Large intestine (tissue), 3 donors: ENCODE results near the gene RTKN. TPM values are rescaled to one million over a fixed set of nuclear protein-coding genes. Genes with fewer than 3 reads are reported as not detected.

ENCODE experiments used
- DNase-seq, 2 donors: peaks; one replicate each; pipeline versions ENCODE4 v3.0.0 to v3.0.0-alpha.2; 2013
- H3K27ac ChIP-seq: one replicate; pipeline ENCODE4 v1.5.1; 2013; ENCODE audit warnings: low read length
- H3K27me3 ChIP-seq: 2 replicates; pipeline ENCODE4 v1.6.1; 2013; ENCODE audit warnings: low read length; ENCODE audit not compliant: control insufficient read depth, insufficient read depth
- H3K36me3 ChIP-seq: 2 replicates; pipeline ENCODE4 v1.6.1; 2013; ENCODE audit warnings: low read length; ENCODE audit not compliant: control insufficient read depth, insufficient read depth
- H3K4me1 ChIP-seq: one replicate; pipeline ENCODE4 v1.6.1; 2013; ENCODE audit warnings: low read length; ENCODE audit not compliant: control insufficient read depth, insufficient read depth
- H3K4me3 ChIP-seq: one replicate; pipeline ENCODE4 v1.5.1; 2013; ENCODE audit warnings: low read length
- H3K9me3 ChIP-seq: one replicate; pipeline ENCODE4 v1.6.1; 2013; ENCODE audit warnings: mild to moderate bottlenecking, low read depth, low read length, moderate library complexity; ENCODE audit not compliant: control insufficient read depth
- WGBS: methylation state at CpG from one replicate; pipeline ENCODE4 v1.1.5; 2013; ENCODE audit warnings: low lambda C conversion rate; ENCODE audit not compliant: insufficient coverage; 5-methylcytosine and 5-hydroxymethylcytosine counted together
- polyA plus RNA-seq: library from polyadenylated mRNA; unstranded; fragments of 120-200 nt; gene quantifications from one replicate; pipeline ENCODE4 v1.2.1, GENCODE V29; 2013

RTKN gene
- polyA plus RNA-seq, 1 donor: 105 TPM

DNA sequence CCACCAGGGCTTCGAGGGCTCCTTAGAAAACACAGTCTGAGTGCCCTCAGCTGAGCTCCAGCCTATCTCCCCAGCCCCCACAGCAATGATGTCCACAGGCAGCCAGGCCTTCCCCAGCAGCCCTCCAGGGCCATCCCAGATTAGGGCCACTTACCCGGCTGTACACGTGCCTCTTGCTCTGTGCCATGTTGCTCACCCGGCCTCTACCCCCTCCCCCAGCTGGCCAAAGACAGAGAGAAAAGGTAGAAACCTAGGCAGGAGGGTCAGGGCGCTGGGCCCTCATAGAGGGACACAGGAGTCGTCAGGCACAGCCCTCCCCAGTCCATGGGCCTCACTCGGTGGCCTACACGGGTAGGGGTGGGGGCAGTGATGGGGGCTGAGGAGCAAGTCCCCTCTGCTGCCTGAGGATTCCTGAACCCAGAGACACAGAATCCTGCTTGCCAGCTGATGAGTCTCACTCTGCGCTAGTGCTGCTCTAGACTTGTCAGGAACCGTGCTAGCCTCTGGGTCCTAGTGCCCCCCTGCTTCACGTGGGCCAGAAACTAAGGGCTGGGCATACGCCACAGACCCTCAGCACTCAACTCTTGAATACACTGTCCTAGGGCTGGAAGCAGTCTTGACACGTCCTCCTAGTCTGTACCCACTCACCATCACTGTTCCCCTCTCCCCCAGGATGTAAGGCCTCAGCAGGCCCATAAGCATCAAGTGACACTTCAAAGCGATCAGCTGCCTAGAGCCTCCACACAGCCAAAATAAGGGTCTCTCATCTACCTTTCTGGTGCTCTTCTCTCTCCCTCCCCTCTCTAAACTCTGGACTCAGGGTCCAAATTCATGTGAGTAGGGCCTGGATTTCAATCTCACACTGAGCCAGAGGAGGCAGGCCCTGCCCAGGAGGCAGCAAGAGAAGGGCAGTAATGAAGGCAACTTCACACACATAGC is 61.6 kb downstream of the RTKN start, which contains the start of gene DCTN1:
Gene DCTN1 (minus strand): TSS at position 461 of the 939 bp plus-strand sequence. CDS start 274 bp downstream, at position 187.
- WGBS: no CpG with 5 or more reads among the region's 14 CpGs
- Histone ChIP-seq H3K27ac (no peak within 1 kb of the TSS), H3K4me1 (peaks cover 5% of the 10 kb centered on the region)

GRCh38 chr2:74378007-74378406 is 63.7 kb downstream of the RTKN start:
- no CpG with 5 or more reads among the region's 10 CpGs for WGBS
- Histone ChIP-seq H3K27me3 (no peaks in the 10 kb centered on the region), H3K4me3 (no peak overlapping the region), H3K9me3 (no peaks in the 10 kb centered on the region), H3K36me3 (peaks cover 29% of the 10 kb centered on the region), H3K4me1 (peaks cover 15% of the 10 kb centered on the region), H3K27ac (no peak overlapping the region)
- no peak for DNase-seq

More for the DNA sequence above, 61.6 kb downstream of the RTKN start, which contains the start of gene DCTN1:
- H3K27me3 ChIP-seq: no peaks in the 10 kb centered on the region
- H3K36me3 ChIP-seq: peaks cover 32% of the 10 kb centered on the region
- no peaks in the 10 kb centered on the region for H3K9me3 ChIP-seq
- no peak within 1 kb of the TSS for H3K4me3 ChIP-seq
- peak; percentile 26 to 42 for DNase-seq

DNA sequence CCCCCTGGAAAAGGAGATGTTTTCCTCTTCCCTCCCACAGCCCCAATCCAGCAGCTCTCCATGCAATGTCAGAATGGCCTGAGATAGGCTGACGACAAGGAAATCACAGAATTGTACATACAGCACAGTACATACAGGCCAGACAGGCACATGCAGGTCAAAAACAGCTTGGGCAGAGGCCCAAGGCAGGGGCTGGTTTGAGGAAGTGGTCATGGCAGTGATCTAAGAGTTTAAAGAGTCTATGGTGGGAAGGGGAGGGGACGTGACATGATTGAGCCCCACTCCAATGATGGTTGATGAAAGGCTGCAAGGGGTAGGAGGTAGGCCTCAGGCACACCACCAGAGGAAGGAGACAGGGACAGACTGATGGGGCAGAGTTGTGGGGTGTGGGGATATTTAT is 65.9 kb downstream of the RTKN start:
- no peaks in the 10 kb centered on the region for H3K9me3 ChIP-seq
- H3K4me3 ChIP-seq: no peak overlapping the region
- H3K36me3 ChIP-seq: peaks cover 45% of the 10 kb centered on the region
- H3K27ac ChIP-seq: no peak overlapping the region
- H3K27me3 ChIP-seq: no peaks in the 10 kb centered on the region
- no peak for DNase-seq
- peaks cover 16% of the 10 kb centered on the region for H3K4me1 ChIP-seq
- WGBS: no CpG with 5 or more reads among the region's 2 CpGs

Other genes with a start within 250 kb of the RTKN start
- gene MTHFD2, start 243.3 kb downstream of the RTKN start, polyA plus RNA-seq: 12.6 TPM
- 1.5 TPM for gene SLC4A5, start 98.5 kb downstream of the RTKN start, polyA plus RNA-seq
- gene DCTN1, start 61.6 kb downstream of the RTKN start, polyA plus RNA-seq: 90.7 TPM
- gene C2orf81, start 20.3 kb downstream of the RTKN start, polyA plus RNA-seq: 2.0 TPM
- 13.4 TPM for gene WDR54, start 20.2 kb downstream of the RTKN start, polyA plus RNA-seq
- gene INO80B, start 13.2 kb upstream of the RTKN start, polyA plus RNA-seq: 34.7 TPM
- 75.4 TPM for gene WBP1, start 16.5 kb upstream of the RTKN start, polyA plus RNA-seq
- 65.7 TPM for gene MOGS, start 23.4 kb upstream of the RTKN start, polyA plus RNA-seq
- 45.3 TPM for gene MRPL53, start 30.7 kb upstream of the RTKN start, polyA plus RNA-seq
- 21.3 TPM for gene CCDC142, start 41.1 kb upstream of the RTKN start, polyA plus RNA-seq
- 51.4 TPM for gene TTC31, start 41.1 kb upstream of the RTKN start, polyA plus RNA-seq
- gene LBX2, start 57.7 kb upstream of the RTKN start, polyA plus RNA-seq: 47.8 TPM
- 25.5 TPM for gene PCGF1, start 65.8 kb upstream of the RTKN start, polyA plus RNA-seq
- gene TLX2, start 72.5 kb upstream of the RTKN start, polyA plus RNA-seq: 5.0 TPM
- 12.9 TPM for gene DQX1, start 84.3 kb upstream of the RTKN start, polyA plus RNA-seq
- 145 TPM for gene AUP1, start 87.8 kb upstream of the RTKN start, polyA plus RNA-seq
- gene HTRA2, start 88.0 kb upstream of the RTKN start, polyA plus RNA-seq: 28.2 TPM
- 3.6 TPM for gene LOXL3, start 112.0 kb upstream of the RTKN start, polyA plus RNA-seq
- 6.4 TPM for gene DOK1, start 112.8 kb upstream of the RTKN start, polyA plus RNA-seq
- 0.12 TPM for gene M1AP, start 206.4 kb upstream of the RTKN start, polyA plus RNA-seq
- gene SEMA4F, start 212.3 kb upstream of the RTKN start, polyA plus RNA-seq: 2.9 TPM